GM18508 (cell line): Measurements from ENCODE around the gene SPPL2B.
"Not testable (repeated sequence)": the region's sequence is repeated elsewhere in the genome, so short reads cannot be mapped to it uniquely, and the experiment has no call there.

Experiments used
- ATAC-seq: cut with Tn5 transposase; IDR thresholded peaks from one replicate; pipeline ENCODE4 v1.9.1; 2021; ENCODE audit warnings: moderate number of reproducible peaks; ENCODE audit not compliant: insufficient read depth, unreplicated experiment

Gene SPPL2B

GRCh38 chr19:2374808-2375207, 46.3 kb downstream of the SPPL2B start:
- no peak for ATAC-seq

- no peak for ATAC-seq
Measured at GRCh38 chr19:2375353-2376121, 47.1 kb downstream of the SPPL2B start.

GRCh38 chr19:2376784-2377519, 48.5 kb downstream of the SPPL2B start:
- no peak for ATAC-seq

GRCh38 chr19:2380567-2380966, 52.1 kb downstream of the SPPL2B start:
- no peak for ATAC-seq

GRCh38 chr19:2381148-2381820, 52.8 kb downstream of the SPPL2B start:
- ATAC-seq: no peak

GRCh38 chr19:2382530-2383222, 54.2 kb downstream of the SPPL2B start:
- no peak for ATAC-seq

GRCh38 chr19:2385053-2385721, 56.7 kb downstream of the SPPL2B start:
- no peak for ATAC-seq

- no peak for ATAC-seq
Measured at GRCh38 chr19:2387367-2388288, 59.1 kb downstream of the SPPL2B start.

- ATAC-seq: no peak
Measured at GRCh38 chr19:2389594-2389993, 61.1 kb downstream of the SPPL2B start.

- no peak for ATAC-seq
Measured at GRCh38 chr19:2391118-2391725, 62.7 kb downstream of the SPPL2B start.

- ATAC-seq: no peak
Measured at GRCh38 chr19:2392366-2392765, 63.9 kb downstream of the SPPL2B start.

GRCh38 chr19:2392899-2393298, 64.4 kb downstream of the SPPL2B start:
- not testable (repeated sequence) for ATAC-seq

- ATAC-seq: no peak
Measured at GRCh38 chr19:2394054-2394441, 65.6 kb downstream of the SPPL2B start.

- no peak for ATAC-seq
Measured at GRCh38 chr19:2394442-2395292, 66.2 kb downstream of the SPPL2B start.

- ATAC-seq: not testable (repeated sequence)
Measured at GRCh38 chr19:2395293-2395829, 66.9 kb downstream of the SPPL2B start.

GRCh38 chr19:2397173-2397572, 68.7 kb downstream of the SPPL2B start:
- not testable (repeated sequence) for ATAC-seq

GRCh38 chr19:2398735-2399305, 70.3 kb downstream of the SPPL2B start:
- ATAC-seq: no peak
